HG03280 (cell line): Measurements from ENCODE around the gene EPB41L2.
"Not testable (repeated sequence)": the region's sequence is repeated elsewhere in the genome, so short reads cannot be mapped to it uniquely, and the experiment has no call there.

Source experiments
- ATAC-seq: cut with Tn5 transposase; IDR thresholded peaks from one replicate; pipeline ENCODE4 v1.9.1; 2021; ENCODE audit warnings: mild to moderate bottlenecking, moderate library complexity; ENCODE audit not compliant: unreplicated experiment

The EPB41L2 gene

GRCh38 chr6:130824978-130825694 is 237.9 kb downstream of the EPB41L2 start:
- no peak for ATAC-seq

- ATAC-seq, result no peak
These were observed 240.3 kb downstream of the EPB41L2 start for GRCh38 chr6:130822736-130823135.

- no peak for ATAC-seq
These were observed 247.6 kb downstream of the EPB41L2 start for GRCh38 chr6:130815200-130816071.

GRCh38 chr6:130814506-130814905 is 248.5 kb downstream of the EPB41L2 start:
- no peak for ATAC-seq

GRCh38 chr6:130811932-130812331 is 251.1 kb downstream of the EPB41L2 start:
- no peak for ATAC-seq

- ATAC-seq, result no peak
These were observed 252.6 kb downstream of the EPB41L2 start for GRCh38 chr6:130810307-130811030.

GRCh38 chr6:130801368-130801767 is 261.7 kb downstream of the EPB41L2 start:
- not testable (repeated sequence) for ATAC-seq

- ATAC-seq, result no peak
These were observed 266.0 kb downstream of the EPB41L2 start for GRCh38 chr6:130797061-130797460.

GRCh38 chr6:130796313-130796905 is 266.6 kb downstream of the EPB41L2 start:
- ATAC-seq, result no peak

- ATAC-seq, result no peak
These were observed 268.3 kb downstream of the EPB41L2 start for GRCh38 chr6:130794738-130795137.

- ATAC-seq, result no peak
These were observed 268.9 kb downstream of the EPB41L2 start for GRCh38 chr6:130794010-130794697.
